Naive thymus-derived CD8-positive, alpha-beta T cell (primary cell): Measurements from ENCODE around the gene SYCE1. TPM values are rescaled to one million over a fixed set of nuclear protein-coding genes. Genes with fewer than 3 reads are reported as not detected.
"Not testable (repeated sequence)": the region's sequence is repeated elsewhere in the genome, so short reads cannot be mapped to it uniquely, and the experiment has no call there.

Source experiments
- ATAC-seq, 2 donors: fragments of 150-1000 bp; cut with Tn5 transposase in 1 of 2; sonication (Bioruptor Pico), chemical (Tn5 transposase) in 1 of 2; 1 replicate in 1 of 2; 2 replicates in 1 of 2; pipeline ENCODE4 v1.10.0; 2021; ENCODE audit warnings: mild to moderate bottlenecking in 2 of 2, moderate library complexity in 2 of 2
- POLR2A ChIA-PET: fragments of 350-600 bp; sonication (Branson Sonifier 250); formaldehyde crosslinking; loops from one replicate; lab custom pipeline; 2021; ENCODE audit warnings: antibody characterized with exemption; lab: Charles Lee
- DNase-seq, 10 donors: peaks; one replicate each; pipeline versions ENCODE4 v3.0.0 to v3.0.0-alpha.2; 2020 to 2022
- H3K27ac Mint-ChIP-seq, 10 donors: one replicate each; pipeline ENCODE4 v1.8.0; 2020 to 2022; ENCODE audit warnings: mild to moderate bottlenecking in 10 of 10, mixed read lengths in 10 of 10, moderate library complexity in 4 of 10, inconsistent platforms in 1 of 10
- H3K27me3 Mint-ChIP-seq, 5 donors: one replicate each; pipeline ENCODE4 v1.8.0; 2021 to 2022; ENCODE audit warnings: mixed read lengths in 5 of 5
- H3K36me3 Mint-ChIP-seq, 3 donors: one replicate each; pipeline ENCODE4 v1.8.0; 2020 to 2022; ENCODE audit warnings: mixed read lengths in 3 of 3, mild to moderate bottlenecking in 2 of 3, inconsistent platforms in 1 of 3
- H3K4me1 Mint-ChIP-seq, 4 donors: one replicate each; pipeline ENCODE4 v1.8.0; 2021 to 2022; ENCODE audit warnings: mixed read lengths in 4 of 4
- H3K4me3 Mint-ChIP-seq, 10 donors: one replicate each; pipeline ENCODE4 v1.8.0; 2020 to 2022; ENCODE audit warnings: mild to moderate bottlenecking in 10 of 10, mixed read lengths in 10 of 10, moderate library complexity in 6 of 10, inconsistent platforms in 1 of 10
- H3K9me3 Mint-ChIP-seq, 9 donors: one replicate each; pipeline ENCODE4 v1.8.0; 2020 to 2022; ENCODE audit warnings: mixed read lengths in 9 of 9, mild to moderate bottlenecking in 3 of 9, inconsistent platforms in 1 of 9, moderate library complexity in 1 of 9
- polyA plus RNA-seq, 3 donors: library from polyadenylated mRNA; unstranded; fragments of 300-500 nt; fragmentation: Illumina TruSeq; gene quantifications; one replicate each; pipeline ENCODE4 v1.2.3, GENCODE V29; 2021
- total RNA-seq, 8 experiments: library from RNA in 2 of 8; stranded (reverse) in 2 of 8; gene quantifications; one replicate each; pipeline ENCODE4 v1.2.3 and lab custom pipeline; 2021 to 2026

Gene SYCE1
- total and polyA plus RNA-seq, 5 experiments from 2014 or later, result 0.10 to 1.7 (median 0.79) TPM; not detected in 1

- H3K9me3 Mint-ChIP-seq, result peaks cover 9 to 31% (median 22%) of the 10 kb centered on the region in 9 donors
- H3K36me3 Mint-ChIP-seq, result peaks cover 0 to 28% (median 7%) of the 10 kb centered on the region in 3 donors
- POLR2A ChIA-PET, result no interaction called here
- peaks cover 19 to 38% (median 26%) of the 10 kb centered on the region in 5 donors for H3K27me3 Mint-ChIP-seq
- peak overlapping the region in 1 of 10 donors; percentile 24 for H3K27ac Mint-ChIP-seq
- H3K4me3 Mint-ChIP-seq, result peak overlapping the region in 1 of 10 donors; percentile 24
- peaks cover 3 to 11% (median 6%) of the 10 kb centered on the region in 4 donors for H3K4me1 Mint-ChIP-seq
- DNase-seq, result no peak
- no peak for ATAC-seq
Measured at GRCh38 chr10:133544506-133544905, 20.9 kb downstream of the SYCE1 start.

GRCh38 chr10:133541441-133541975 is 23.9 kb downstream of the SYCE1 start:
- H3K27ac Mint-ChIP-seq, ATAC-seq, POLR2A ChIA-PET, DNase-seq, H3K9me3 Mint-ChIP-seq, H3K36me3 Mint-ChIP-seq, H3K4me3 Mint-ChIP-seq, H3K27me3 Mint-ChIP-seq: not testable (repeated sequence)
- H3K4me1 Mint-ChIP-seq, result peaks cover 3 to 11% (median 6%) of the 10 kb centered on the region in 4 donors

DNA sequence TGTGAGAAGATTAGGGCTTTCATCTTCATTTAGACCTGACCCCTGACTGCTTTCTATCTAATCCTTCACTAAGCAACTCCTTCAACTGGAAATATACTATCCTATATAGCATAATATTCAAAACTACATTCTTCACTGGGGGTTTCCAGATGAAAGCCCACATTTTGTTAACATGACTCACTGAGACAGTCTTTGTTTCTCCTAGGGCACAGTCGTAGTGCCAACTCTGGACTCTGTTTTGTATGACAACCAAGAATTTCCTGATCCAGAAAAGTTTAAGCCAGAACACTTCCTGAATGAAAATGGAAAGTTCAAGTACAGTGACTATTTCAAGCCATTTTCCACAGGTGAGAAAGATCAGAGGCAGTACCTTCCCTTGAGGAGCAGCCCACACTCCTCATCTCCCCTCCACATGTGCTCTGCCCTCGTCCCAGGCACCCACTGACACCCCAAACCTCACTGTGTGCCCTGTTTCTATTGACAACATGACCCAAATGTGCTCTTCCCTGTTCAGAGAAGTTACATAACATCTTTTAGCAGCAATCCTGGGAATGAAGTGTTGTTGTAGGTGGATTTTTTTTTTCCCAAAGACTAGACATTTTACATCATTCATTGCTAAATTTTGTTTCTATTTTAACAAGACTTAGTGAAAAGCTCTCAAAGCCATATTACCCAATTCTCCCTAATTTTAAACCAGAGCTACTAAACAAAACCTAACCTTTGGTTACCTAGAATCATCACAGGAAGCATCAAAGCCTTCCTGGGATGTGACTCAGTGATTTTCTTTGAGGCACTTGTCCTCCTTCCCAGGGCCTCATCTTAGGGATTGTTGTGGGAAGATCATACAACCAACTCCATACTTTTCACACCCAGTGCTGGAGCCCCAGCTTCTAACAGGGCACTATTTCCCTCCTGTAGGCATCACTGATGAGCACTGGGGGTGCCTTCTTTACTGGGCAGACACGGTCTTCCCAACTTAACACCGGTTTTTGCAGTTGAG is 27.5 kb downstream of the SYCE1 start:
- ATAC-seq (no peak), DNase-seq (no peak)
- Mint-ChIP-seq H3K27ac (no peak overlapping the region), H3K9me3 (no peaks in the 10 kb centered on the region), H3K27me3 (peaks cover 0 to 14% (median 2%) of the 10 kb centered on the region in 5 donors), H3K36me3 (peaks cover 0 to 2% (median 0%) of the 10 kb centered on the region in 3 donors), H3K4me3 (no peak overlapping the region), H3K4me1 (no peaks in the 10 kb centered on the region)
- POLR2A ChIA-PET, result no interaction called here

- POLR2A ChIA-PET, result no interaction called here
- Mint-ChIP-seq H3K27ac (no peak overlapping the region), H3K9me3 (no peaks in the 10 kb centered on the region), H3K36me3 (peaks cover 0 to 6% (median 2%) of the 10 kb centered on the region in 3 donors), H3K27me3 (peaks cover 0 to 26% (median 12%) of the 10 kb centered on the region in 5 donors), H3K4me3 (no peak overlapping the region), H3K4me1 (peaks cover 0 to under 1% (median 0%) of the 10 kb centered on the region in 4 donors)
- ATAC-seq (no peak), DNase-seq (no peak)
Measured at GRCh38 chr10:133536198-133536597, 29.2 kb downstream of the SYCE1 start.

DNA sequence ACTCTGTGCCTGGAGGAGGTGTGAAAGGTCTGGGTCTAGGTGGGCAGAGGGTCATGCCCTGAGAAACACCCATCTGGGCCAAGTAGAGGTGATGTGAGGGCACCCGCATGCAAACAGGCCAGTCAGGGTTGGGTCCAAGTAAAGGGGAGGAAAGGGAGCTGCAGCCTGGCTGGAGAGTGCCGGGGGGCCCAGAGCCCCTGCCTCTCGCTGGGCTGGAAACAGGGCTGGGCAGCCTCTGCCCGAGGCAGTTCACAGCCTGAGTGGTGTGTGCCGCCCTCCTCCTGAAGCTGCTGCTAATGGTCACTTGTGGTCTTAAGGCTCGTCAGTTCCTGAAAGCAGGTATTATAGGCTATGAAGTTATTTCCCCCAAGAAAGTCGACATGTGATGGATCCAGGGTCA is 31.0 kb downstream of the SYCE1 start:
- H3K36me3 Mint-ChIP-seq, result peaks cover 0 to 6% (median 2%) of the 10 kb centered on the region in 3 donors
- H3K27ac Mint-ChIP-seq, result no peak overlapping the region
- no peaks in the 10 kb centered on the region for H3K9me3 Mint-ChIP-seq
- no peak for ATAC-seq
- DNase-seq, result no peak
- no peak overlapping the region for H3K4me3 Mint-ChIP-seq
- POLR2A ChIA-PET, result no interaction called here
- peaks cover 3 to 16% (median 14%) of the 10 kb centered on the region in 4 donors for H3K4me1 Mint-ChIP-seq
- H3K27me3 Mint-ChIP-seq, result peaks cover 14 to 43% (median 27%) of the 10 kb centered on the region in 5 donors

GRCh38 chr10:133532871-133533270 is 32.5 kb downstream of the SYCE1 start:
- Mint-ChIP-seq H3K9me3 (no peaks in the 10 kb centered on the region), H3K36me3 (peaks cover 0 to 9% (median 2%) of the 10 kb centered on the region in 3 donors), H3K27me3 (peaks cover 18 to 56% (median 34%) of the 10 kb centered on the region in 5 donors), H3K4me1 (peaks cover 9 to 26% (median 22%) of the 10 kb centered on the region in 4 donors), H3K4me3 (no peak overlapping the region), H3K27ac (no peak overlapping the region)
- no peak for DNase-seq
- POLR2A ChIA-PET, result no interaction called here
- no peak for ATAC-seq

DNA sequence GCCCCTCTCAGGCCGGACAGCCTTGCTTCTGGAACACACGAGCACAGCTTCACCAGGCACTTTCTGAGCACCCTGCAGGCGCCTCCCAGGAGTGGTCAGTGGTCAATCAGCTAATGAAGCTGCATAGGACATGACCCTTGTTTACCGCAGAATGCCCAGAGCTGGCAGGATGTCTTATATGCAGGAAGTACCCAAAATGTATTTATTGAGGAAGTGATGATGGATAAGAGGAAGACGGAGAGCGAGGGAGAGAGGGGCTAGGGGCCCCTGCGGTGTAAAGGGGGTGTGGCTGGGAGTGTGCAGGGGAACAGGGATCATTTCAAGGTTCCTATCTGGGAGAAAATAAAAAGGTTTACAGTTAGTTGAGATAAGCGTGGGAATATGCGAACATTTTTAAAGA is 34.9 kb downstream of the SYCE1 start:
- Mint-ChIP-seq H3K36me3 (peaks cover 0 to 9% (median 0%) of the 10 kb centered on the region in 3 donors), H3K4me3 (peak overlapping the region in 6 of 10 donors; percentile 22 to 79 (median 55)), H3K27me3 (peaks cover 22 to 71% (median 41%) of the 10 kb centered on the region in 5 donors), H3K4me1 (peaks cover 9 to 26% (median 22%) of the 10 kb centered on the region in 4 donors), H3K9me3 (no peaks in the 10 kb centered on the region), H3K27ac (peak overlapping the region in 2 of 10 donors; percentile 73 to 89)
- DNase-seq, result no peak
- POLR2A ChIA-PET, result no interaction called here
- no peak for ATAC-seq

GRCh38 chr10:133529576-133529946 is 35.8 kb downstream of the SYCE1 start:
- ATAC-seq (peak in 1 of 2 donors; percentile 42), DNase-seq (no peak)
- Mint-ChIP-seq H3K4me3 (peak overlapping the region; percentile 55 to 81 (median 76)), H3K4me1 (peaks cover 9 to 26% (median 22%) of the 10 kb centered on the region in 4 donors), H3K27me3 (peaks cover 22 to 71% (median 43%) of the 10 kb centered on the region in 5 donors), H3K36me3 (peaks cover 0 to 9% (median 0%) of the 10 kb centered on the region in 3 donors), H3K9me3 (peaks cover 0 to 7% (median 0%) of the 10 kb centered on the region in 9 donors), H3K27ac (peak overlapping the region in 2 of 10 donors; percentile 44 to 46)
- POLR2A ChIA-PET, result no interaction called here

GRCh38 chr10:133528845-133529575 is 36.4 kb downstream of the SYCE1 start:
- peaks cover 22 to 68% (median 43%) of the 10 kb centered on the region in 5 donors for H3K27me3 Mint-ChIP-seq
- H3K4me1 Mint-ChIP-seq, result peaks cover 9 to 26% (median 22%) of the 10 kb centered on the region in 4 donors
- peak overlapping the region; percentile 55 to 81 (median 74) for H3K4me3 Mint-ChIP-seq
- no peak overlapping the region for H3K27ac Mint-ChIP-seq
- H3K9me3 Mint-ChIP-seq, result peaks cover 0 to 12% (median 0%) of the 10 kb centered on the region in 9 donors
- peak; percentile 30 to 33 for ATAC-seq
- POLR2A ChIA-PET, result no interaction called here
- peaks cover 0 to 9% (median 0%) of the 10 kb centered on the region in 3 donors for H3K36me3 Mint-ChIP-seq
- DNase-seq, result no peak

DNA sequence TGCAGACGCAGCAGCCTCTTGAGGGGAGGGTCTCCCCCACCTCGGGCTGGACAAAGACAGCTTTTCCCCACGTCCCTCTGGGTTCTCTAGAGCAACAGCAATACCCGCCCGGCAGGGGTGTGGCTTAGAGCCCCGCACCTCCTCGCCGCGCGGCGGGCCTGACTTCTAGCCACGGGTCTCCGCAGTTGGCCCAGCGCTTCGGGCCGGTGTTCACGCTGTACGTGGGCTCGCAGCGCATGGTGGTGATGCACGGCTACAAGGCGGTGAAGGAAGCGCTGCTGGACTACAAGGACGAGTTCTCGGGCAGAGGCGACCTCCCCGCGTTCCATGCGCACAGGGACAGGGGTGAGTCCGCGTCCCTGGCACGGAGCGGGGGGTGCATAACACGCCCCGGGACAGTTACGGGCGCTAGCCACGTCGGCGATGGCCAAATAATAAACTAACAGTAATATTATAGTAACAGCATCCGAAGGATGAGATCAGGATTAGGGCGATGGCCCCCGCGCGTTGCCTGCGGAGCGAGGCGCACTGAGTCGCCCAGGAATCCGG is 37.0 kb downstream of the SYCE1 start:
- POLR2A ChIA-PET, result no interaction called here
- peak overlapping the region in 9 of 10 donors; percentile 12 to 79 (median 59) for H3K4me3 Mint-ChIP-seq
- H3K27ac Mint-ChIP-seq, result no peak overlapping the region

GRCh38 chr10:133527771-133528271 is 37.6 kb downstream of the SYCE1 start:
- H3K4me1 Mint-ChIP-seq, result peaks cover 9 to 26% (median 22%) of the 10 kb centered on the region in 4 donors
- H3K27ac Mint-ChIP-seq, result no peak overlapping the region
- no peak for DNase-seq
- peaks cover 2 to 23% (median 7%) of the 10 kb centered on the region in 9 donors for H3K9me3 Mint-ChIP-seq
- peak overlapping the region in 2 of 10 donors; percentile 54 to 79 for H3K4me3 Mint-ChIP-seq
- ATAC-seq, result no peak
- POLR2A ChIA-PET, result no interaction called here
- peaks cover 22 to 60% (median 45%) of the 10 kb centered on the region in 5 donors for H3K27me3 Mint-ChIP-seq
- H3K36me3 Mint-ChIP-seq, result peaks cover 6 to 9% (median 9%) of the 10 kb centered on the region in 3 donors

More for the DNA sequence above, 37.0 kb downstream of the SYCE1 start:
- H3K4me1 Mint-ChIP-seq, result peaks cover 9 to 26% (median 22%) of the 10 kb centered on the region in 4 donors
- peaks cover 22 to 66% (median 44%) of the 10 kb centered on the region in 5 donors for H3K27me3 Mint-ChIP-seq
- DNase-seq (no peak), ATAC-seq (no peak)
- peaks cover 0 to 17% (median 3%) of the 10 kb centered on the region in 9 donors for H3K9me3 Mint-ChIP-seq
- peaks cover 4 to 9% (median 4%) of the 10 kb centered on the region in 3 donors for H3K36me3 Mint-ChIP-seq
